GM12878 (cell line): ENCODE measurements around the gene C16orf78. TPM values are rescaled to one million over a fixed set of nuclear protein-coding genes. Genes with fewer than 3 reads are reported as not detected.

Source experiments
- ATAC-seq: fragments of 200-7000 bp; cut with Tn5 transposase; 3 replicates; pipeline ENCODE4 v1.9.1; 2020; ENCODE audit warnings: mild to moderate bottlenecking, moderate library complexity
- BruUV-seq: library from RNA; stranded (reverse); fragments of 400-500 nt; replicated peaks from 2 replicates; lab custom pipeline; 2021; lab: Mats Ljungman, UMichigan
- CTCF ChIA-PET: fragments of 300-600 bp; sonication (Branson Sonifier 250); formaldehyde crosslinking; extraction: SDS; loops from one replicate; lab custom pipeline; 2021; ENCODE audit warnings: inconsistent platforms; lab: Yijun Ruan, JAX
- POLR2A ChIA-PET: fragments of 350-600 bp; formaldehyde crosslinking; extraction: SDS; loops from one replicate; lab custom pipeline; 2021; ENCODE audit warnings: inconsistent platforms; lab: Charles Lee
- RAD21 ChIA-PET: fragments of 300-600 bp; sonication (Branson Sonifier 250); formaldehyde crosslinking; loops from one replicate; lab custom pipeline; 2023; ENCODE audit warnings: antibody characterized with exemption; ENCODE audit not compliant: unreplicated experiment; lab: Charles Lee
- SMC1A ChIA-PET: fragments of 300-600 bp; sonication (Branson Sonifier 250); formaldehyde crosslinking; loops from one replicate; lab custom pipeline; 2023; ENCODE audit not compliant: unreplicated experiment, uncharacterized antibody; lab: Charles Lee
- DNase-seq: peaks from one replicate; pipeline ENCODE4 v3.0.0-alpha.2; 2011; ENCODE audit warnings: low read depth, low spot score
- FAIRE-seq: peaks from 3 replicates; lab custom pipeline; 2011; peaks lifted over from hg19 to GRCh38; lab: Jason Lieb, UNC
- H2AFZ ChIP-seq: 2 replicates; pipeline ENCODE4 v1.6.0; 2011; ENCODE audit warnings: low read depth, low read length, control low read depth; ENCODE audit not compliant: control insufficient read depth
- H3K27ac ChIP-seq: 2 replicates; pipeline ENCODE4 v1.5.1; 2011; ENCODE audit warnings: control low read depth; ENCODE audit not compliant: control insufficient read depth, insufficient read depth
- H3K27me3 ChIP-seq, 2 experiments: replicated peaks in 1 of 2; 2 replicates each; pipeline versions ENCODE4 v1.6.0 to v1.6.1; 2011; ENCODE audit warnings: low read length in 1 of 2; ENCODE audit not compliant: control insufficient read depth in 2 of 2, insufficient read depth in 2 of 2
- H3K36me3 ChIP-seq, 2 experiments: 2 replicates each; pipeline ENCODE4 v1.5.1; 2011; ENCODE audit warnings: low read length in 1 of 2; ENCODE audit not compliant: control insufficient read depth in 2 of 2, insufficient read depth in 2 of 2
- H3K4me1 ChIP-seq: 2 replicates; pipeline ENCODE4 v1.6.1; 2011; ENCODE audit warnings: mild to moderate bottlenecking, low read length, moderate library complexity, mixed read lengths; ENCODE audit not compliant: control insufficient read depth, insufficient read depth
- H3K4me2 ChIP-seq: 2 replicates; pipeline ENCODE4 v1.6.0; 2011; ENCODE audit warnings: control low read depth; ENCODE audit not compliant: control insufficient read depth, insufficient read depth
- H3K4me3 ChIP-seq: fragments of 200-600 bp; sonication (generic); 2 replicates; pipeline ENCODE4 v1.5.1; 2016
- H3K79me2 ChIP-seq: 2 replicates; pipeline ENCODE4 v1.6.0; 2011; ENCODE audit warnings: low read length; ENCODE audit not compliant: control insufficient read depth, insufficient read depth
- H3K9ac ChIP-seq: 2 replicates; pipeline ENCODE4 v1.8.0; 2011; ENCODE audit warnings: low read length, control low read depth, mixed read lengths; ENCODE audit not compliant: control insufficient read depth, insufficient read depth
- H3K9me3 ChIP-seq: replicated peaks from 3 replicates; pipeline ENCODE4 v1.5.1; 2011; ENCODE audit warnings: mild to moderate bottlenecking, low read length; ENCODE audit not compliant: control insufficient read depth, insufficient read depth
- H4K20me1 ChIP-seq: 2 replicates; pipeline ENCODE4 v1.6.0; 2011; ENCODE audit not compliant: control insufficient read depth, insufficient read depth
- CBX3 ChIP-seq: fragments of 200-600 bp; sonication (generic); IDR thresholded peaks from 2 replicates; pipeline ENCODE4 v1.6.1; 2016; ENCODE audit warnings: low read depth, borderline replicate concordance
- EGR1 ChIP-seq, 2 experiments: IDR thresholded peaks; 1 replicate in 1 of 2; 2 replicates in 1 of 2; pipeline ENCODE4 v1.6.1; 2011 to 2012; ENCODE audit warnings: low read depth in 2 of 2, low read length in 2 of 2, borderline replicate concordance in 1 of 2, mild to moderate bottlenecking in 1 of 2, moderate library complexity in 1 of 2
- FOXM1 ChIP-seq: IDR thresholded peaks from 2 replicates; pipeline ENCODE4 v1.6.1; 2012; ENCODE audit warnings: low read depth, mild to moderate bottlenecking, inconsistent platforms, low read length, moderate library complexity
- JUND ChIP-seq: IDR thresholded peaks from 2 replicates; pipeline ENCODE4 v1.6.1; 2012; ENCODE audit warnings: low read depth, mild to moderate bottlenecking, low read length, improper control_type of control experiment, moderate library complexity
- NFXL1 ChIP-seq: fragments of 450-650 bp; IDR thresholded peaks from 2 replicates; pipeline ENCODE4 v1.6.1; 2017; ENCODE audit warnings: antibody characterized with exemption, mild to moderate bottlenecking, borderline replicate concordance
- POLR2AphosphoS2 ChIP-seq: IDR thresholded peaks from 2 replicates; pipeline ENCODE4 v1.6.1; 2011; ENCODE audit warnings: low read depth, mild to moderate bottlenecking, low read length, improper control_type of control experiment, moderate library complexity
- SP1 ChIP-seq: IDR thresholded peaks from one replicate; pipeline ENCODE4 v1.6.1; 2011; ENCODE audit warnings: low read depth, low read length
- ZNF207 ChIP-seq: fragments of 450-650 bp; IDR thresholded peaks from 2 replicates; pipeline ENCODE4 v1.6.1; 2014; ENCODE audit warnings: antibody characterized with exemption, mild to moderate bottlenecking, borderline replicate concordance
- ZNF592 ChIP-seq: fragments of 450-650 bp; IDR thresholded peaks from 2 replicates; pipeline ENCODE4 v1.6.1; 2017; ENCODE audit warnings: mild to moderate bottlenecking, moderate library complexity
- WGBS: methylation state at CpG from one replicate; pipeline ENCODE4 v1.1.6; 2016; ENCODE audit warnings: low lambda C conversion rate; ENCODE audit not compliant: insufficient replicate concordance, insufficient coverage; ENCODE audit errors: missing lambda C conversion rate; 5-methylcytosine and 5-hydroxymethylcytosine counted together
- in situ Hi-C: fragments of 300-500 bp; cut with MboI; formaldehyde crosslinking; loops from 9 replicates; pipeline ENCODE4 v1.14.3; 2018; ENCODE audit warnings: mixed read lengths
- intact Hi-C: fragments of 100-400 bp; cut with micrococcal nuclease; formaldehyde crosslinking; loops from one replicate; pipeline ENCODE4 v1.14.2; 2022; ENCODE audit not compliant: unreplicated experiment
- polyA plus RNA-seq, 11 experiments: library from polyadenylated mRNA; depleted of rRNA in 4 of 11; unstranded in 6 of 11; stranded (reverse) in 5 of 11; fragments of >200 nt; fragmentation: Nextera tagmentation in 4 of 11; fragmentation: Illumina TruSeq in 1 of 11; extraction: Ambion mirVana in 4 of 11; extraction: Trizol in 1 of 11; gene quantifications; 1 replicate in 1 of 11; 2 replicates in 10 of 11; pipeline versions ENCODE4 v1.2.1 to v1.2.3, GENCODE V29; 2011 to 2016; ENCODE audit warnings: inconsistent platforms in 2 of 11, missing spikeins in 2 of 11, low read depth in 1 of 11
- total RNA-seq, 4 experiments: library from RNA; depleted of rRNA in 3 of 4; stranded (reverse); fragments of >200 nt in 3 of 4; fragmentation: Illumina TruSeq in 1 of 4; extraction: Trizol in 1 of 4; gene quantifications; 2 replicates each; pipeline versions ENCODE4 v1.2.1 to v1.2.3, GENCODE V29; 2013 to 2021

The C16orf78 gene
- total and polyA plus RNA-seq, 10 of the 15 experiments (the other 5 are each of a cell fraction or from before 2014, with no cell fraction given): not detected

GRCh38 chr16:49443576-49443975, 70.0 kb downstream of the C16orf78 start:
- Histone ChIP-seq H2AFZ (no peak overlapping the region), H3K79me2 (no peaks in the 10 kb centered on the region), H3K4me2 (no peak overlapping the region), H3K27me3 (no peaks in the 10 kb centered on the region), H3K9me3 (no peaks in the 10 kb centered on the region), H3K27ac (no peak overlapping the region), H4K20me1 (no peaks in the 10 kb centered on the region), H3K36me3 (no peaks in the 10 kb centered on the region), H3K4me3 (no peak overlapping the region), H3K4me1 (peaks cover 20% of the 10 kb centered on the region), H3K9ac (no peak overlapping the region)
- TF ChIP-seq CBX3: no peak
- TF ChIP-seq POLR2AphosphoS2: no peak
- TF ChIP-seq NFXL1: no peak
- TF ChIP-seq SP1: no peak
- no peak for TF ChIP-seq FOXM1
- TF ChIP-seq JUND: no peak
- TF ChIP-seq ZNF207: no peak
- no peak for TF ChIP-seq ZNF592
- TF ChIP-seq EGR1 (IDR thresholded peaks at IDR 0.05; ENCODE audit: borderline replicate concordance in 1 of 2, low read depth in 2 of 2, low read length in 2 of 2): no peak
- POLR2A ChIA-PET: no interaction called here
- SMC1A ChIA-PET: no interaction called here
- intact Hi-C loops (no loop called here), in situ Hi-C loops (no loop called here)
- ATAC-seq (no peak), FAIRE-seq (no peak), DNase-seq (no peak)
- RAD21 ChIA-PET: no interaction called here
- CTCF ChIA-PET: interaction anchor here (1.6 kb wide), 1 partner anchor 149 kb away, joined by 4 read pairs; no protein-coding TSS in a partner anchor
- BruUV-seq: no TSS peak
- WGBS: 61% methylated on average over 9 of the region's 9 CpGs
